GM12878 (cell line): ENCODE results near the gene PROB1. TPM values are rescaled to one million over a fixed set of nuclear protein-coding genes. Genes with fewer than 3 reads are reported as not detected.

Experiments
- ASH2L ChIP-seq: fragments of 300-600, 200-600 bp; sonication (generic); IDR thresholded peaks from 2 replicates; pipeline ENCODE4 v1.6.1; 2017; ENCODE audit warnings: low read depth, mild to moderate bottlenecking, borderline replicate concordance
- E2F4 ChIP-seq: IDR thresholded peaks from 2 replicates; pipeline ENCODE4 v1.6.1; 2012; ENCODE audit warnings: low read depth, low read length, improper control_type of control experiment
- JUND ChIP-seq: IDR thresholded peaks from 2 replicates; pipeline ENCODE4 v1.6.1; 2012; ENCODE audit warnings: low read depth, mild to moderate bottlenecking, low read length, improper control_type of control experiment, moderate library complexity
- NFIC ChIP-seq: IDR thresholded peaks from 2 replicates; pipeline ENCODE4 v1.6.1; 2012; ENCODE audit warnings: low read depth, mild to moderate bottlenecking, inconsistent platforms, low read length, moderate library complexity
- PRDM15 ChIP-seq: fragments of 450-650 bp; formaldehyde crosslinking; IDR thresholded peaks from 2 replicates; pipeline ENCODE4 v1.4.0; 2020; ENCODE audit warnings: mild to moderate bottlenecking, moderate library complexity
- RFX5 ChIP-seq: IDR thresholded peaks from 2 replicates; pipeline ENCODE4 v1.6.1; 2011; ENCODE audit warnings: low read depth, low read length, improper control_type of control experiment
- SMAD1 ChIP-seq: fragments of 450-650 bp; IDR thresholded peaks from 2 replicates; pipeline ENCODE4 v1.6.1; 2018; ENCODE audit warnings: mild to moderate bottlenecking, low read depth; ENCODE audit not compliant: partially characterized antibody
- SP1 ChIP-seq: IDR thresholded peaks from one replicate; pipeline ENCODE4 v1.6.1; 2011; ENCODE audit warnings: low read depth, low read length
- SPI1 ChIP-seq: IDR thresholded peaks from 2 replicates; pipeline ENCODE4 v1.6.1; 2011; ENCODE audit warnings: low read depth, mild to moderate bottlenecking, low read length, moderate library complexity, borderline replicate concordance; ENCODE audit not compliant: insufficient read depth
- SRF ChIP-seq, 2 experiments: IDR thresholded peaks; 2 replicates each; pipeline ENCODE4 v1.6.1; 2011; ENCODE audit warnings: low read depth in 2 of 2, low read length in 2 of 2, mild to moderate bottlenecking in 1 of 2, moderate library complexity in 1 of 2
- SUZ12 ChIP-seq: fragments of 200-600 bp; sonication (generic); IDR thresholded peaks from one replicate; pipeline ENCODE4 v1.6.1; 2018; ENCODE audit warnings: antibody characterized with exemption, mild to moderate bottlenecking; ENCODE audit not compliant: unreplicated experiment
- ZZZ3 ChIP-seq: IDR thresholded peaks from 2 replicates; pipeline ENCODE4 v1.6.1; 2011; ENCODE audit warnings: low read depth; ENCODE audit not compliant: control insufficient read depth, insufficient read length
- polyA plus RNA-seq, 11 experiments: library from polyadenylated mRNA; depleted of rRNA in 4 of 11; unstranded in 6 of 11; stranded (reverse) in 5 of 11; fragments of >200 nt; fragmentation: Nextera tagmentation in 4 of 11; fragmentation: Illumina TruSeq in 1 of 11; extraction: Ambion mirVana in 4 of 11; extraction: Trizol in 1 of 11; gene quantifications; 1 replicate in 1 of 11; 2 replicates in 10 of 11; pipeline versions ENCODE4 v1.2.1 to v1.2.3, GENCODE V29; 2011 to 2016; ENCODE audit warnings: inconsistent platforms in 2 of 11, missing spikeins in 2 of 11, low read depth in 1 of 11
- total RNA-seq, 4 experiments: library from RNA; depleted of rRNA in 3 of 4; stranded (reverse); fragments of >200 nt in 3 of 4; fragmentation: Illumina TruSeq in 1 of 4; extraction: Trizol in 1 of 4; gene quantifications; 2 replicates each; pipeline versions ENCODE4 v1.2.1 to v1.2.3, GENCODE V29; 2013 to 2021
- TF ChIP-seq, protein P1 (sequence below): fragments of 450-650 bp; IDR thresholded peaks from 2 replicates; pipeline ENCODE4 v1.6.1; 2017; ENCODE audit warnings: mild to moderate bottlenecking
- TF ChIP-seq, protein P2 (sequence below): fragments of 450-650 bp; IDR thresholded peaks from 2 replicates; pipeline ENCODE4 v1.6.1; 2017; ENCODE audit warnings: borderline replicate concordance
- TF ChIP-seq, protein P3 (sequence below): fragments of 450-650 bp; IDR thresholded peaks from 2 replicates; pipeline ENCODE4 v1.6.1; 2018; ENCODE audit warnings: borderline replicate concordance, mild to moderate bottlenecking; ENCODE audit not compliant: partially characterized antibody
- TF ChIP-seq, protein P4 (sequence below): fragments of 450-650 bp; IDR thresholded peaks from 2 replicates; pipeline ENCODE4 v1.6.1; 2017; ENCODE audit warnings: low read depth, mild to moderate bottlenecking, moderate library complexity

Gene PROB1
- total and polyA plus RNA-seq, 10 of the 15 experiments (the other 5 are each of a cell fraction or from before 2014, with no cell fraction given), result 0.14 to 8.1 (median 2.9) TPM

DNA sequence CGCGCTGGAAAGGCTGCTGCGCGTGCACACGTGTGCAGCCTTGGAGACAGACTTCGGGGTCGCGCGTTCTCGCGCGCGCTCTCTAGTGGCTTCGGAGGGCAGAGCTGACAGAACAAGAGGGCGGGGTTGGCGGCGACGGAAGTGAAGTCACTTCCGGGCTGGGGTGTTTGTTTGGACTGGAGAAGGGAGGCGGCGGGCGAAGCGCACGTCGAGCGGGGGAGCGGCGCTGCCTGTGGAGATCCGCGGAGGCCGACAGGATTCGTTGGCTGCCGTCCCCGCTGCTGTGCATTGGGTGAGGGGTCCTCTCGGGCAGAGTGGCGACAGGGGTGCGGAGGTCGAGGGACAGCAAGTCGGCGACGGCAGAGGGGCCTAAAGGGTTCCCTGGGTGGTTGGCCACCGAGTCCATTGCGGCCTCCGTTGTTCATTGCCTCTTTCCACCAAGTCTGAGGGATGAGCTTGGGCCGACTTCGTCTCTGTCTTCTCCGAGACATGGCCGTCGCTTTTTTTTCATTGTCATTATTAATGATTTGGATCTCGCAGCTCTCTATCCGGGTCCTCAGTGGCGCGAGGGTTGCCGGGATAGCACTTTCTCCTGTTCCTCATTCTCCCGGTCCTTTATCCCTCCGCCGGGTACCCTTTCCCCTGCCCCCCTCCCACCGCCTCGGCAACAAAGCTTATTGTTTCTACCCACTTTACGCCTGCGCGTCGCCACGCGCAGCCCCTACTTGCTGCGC lies 53.0 kb downstream of the PROB1 start, which contains the start of gene PAIP2 (continued):
- TF ChIP-seq PRDM15, result no peak
- TF ChIP-seq, protein P1, sequence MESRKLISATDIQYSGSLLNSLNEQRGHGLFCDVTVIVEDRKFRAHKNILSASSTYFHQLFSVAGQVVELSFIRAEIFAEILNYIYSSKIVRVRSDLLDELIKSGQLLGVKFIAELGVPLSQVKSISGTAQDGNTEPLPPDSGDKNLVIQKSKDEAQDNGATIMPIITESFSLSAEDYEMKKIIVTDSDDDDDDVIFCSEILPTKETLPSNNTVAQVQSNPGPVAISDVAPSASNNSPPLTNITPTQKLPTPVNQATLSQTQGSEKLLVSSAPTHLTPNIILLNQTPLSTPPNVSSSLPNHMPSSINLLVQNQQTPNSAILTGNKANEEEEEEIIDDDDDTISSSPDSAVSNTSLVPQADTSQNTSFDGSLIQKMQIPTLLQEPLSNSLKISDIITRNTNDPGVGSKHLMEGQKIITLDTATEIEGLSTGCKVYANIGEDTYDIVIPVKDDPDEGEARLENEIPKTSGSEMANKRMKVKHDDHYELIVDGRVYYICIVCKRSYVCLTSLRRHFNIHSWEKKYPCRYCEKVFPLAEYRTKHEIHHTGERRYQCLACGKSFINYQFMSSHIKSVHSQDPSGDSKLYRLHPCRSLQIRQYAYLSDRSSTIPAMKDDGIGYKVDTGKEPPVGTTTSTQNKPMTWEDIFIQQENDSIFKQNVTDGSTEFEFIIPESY, result no peak
- no peak for TF ChIP-seq SRF (IDR thresholded peaks at IDR 0.05; ENCODE audit: low read depth in 2 of 2, low read length in 2 of 2)
- peak; percentile 15 for TF ChIP-seq SMAD1
- TF ChIP-seq, protein P2, sequence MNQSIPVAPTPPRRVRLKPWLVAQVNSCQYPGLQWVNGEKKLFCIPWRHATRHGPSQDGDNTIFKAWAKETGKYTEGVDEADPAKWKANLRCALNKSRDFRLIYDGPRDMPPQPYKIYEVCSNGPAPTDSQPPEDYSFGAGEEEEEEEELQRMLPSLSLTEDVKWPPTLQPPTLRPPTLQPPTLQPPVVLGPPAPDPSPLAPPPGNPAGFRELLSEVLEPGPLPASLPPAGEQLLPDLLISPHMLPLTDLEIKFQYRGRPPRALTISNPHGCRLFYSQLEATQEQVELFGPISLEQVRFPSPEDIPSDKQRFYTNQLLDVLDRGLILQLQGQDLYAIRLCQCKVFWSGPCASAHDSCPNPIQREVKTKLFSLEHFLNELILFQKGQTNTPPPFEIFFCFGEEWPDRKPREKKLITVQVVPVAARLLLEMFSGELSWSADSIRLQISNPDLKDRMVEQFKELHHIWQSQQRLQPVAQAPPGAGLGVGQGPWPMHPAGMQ, result no peak
- TF ChIP-seq NFIC, result no peak
- TF ChIP-seq SPI1, result peak; percentile 46; the same call in 1 of the 2 replicates
- TF ChIP-seq, protein P3, sequence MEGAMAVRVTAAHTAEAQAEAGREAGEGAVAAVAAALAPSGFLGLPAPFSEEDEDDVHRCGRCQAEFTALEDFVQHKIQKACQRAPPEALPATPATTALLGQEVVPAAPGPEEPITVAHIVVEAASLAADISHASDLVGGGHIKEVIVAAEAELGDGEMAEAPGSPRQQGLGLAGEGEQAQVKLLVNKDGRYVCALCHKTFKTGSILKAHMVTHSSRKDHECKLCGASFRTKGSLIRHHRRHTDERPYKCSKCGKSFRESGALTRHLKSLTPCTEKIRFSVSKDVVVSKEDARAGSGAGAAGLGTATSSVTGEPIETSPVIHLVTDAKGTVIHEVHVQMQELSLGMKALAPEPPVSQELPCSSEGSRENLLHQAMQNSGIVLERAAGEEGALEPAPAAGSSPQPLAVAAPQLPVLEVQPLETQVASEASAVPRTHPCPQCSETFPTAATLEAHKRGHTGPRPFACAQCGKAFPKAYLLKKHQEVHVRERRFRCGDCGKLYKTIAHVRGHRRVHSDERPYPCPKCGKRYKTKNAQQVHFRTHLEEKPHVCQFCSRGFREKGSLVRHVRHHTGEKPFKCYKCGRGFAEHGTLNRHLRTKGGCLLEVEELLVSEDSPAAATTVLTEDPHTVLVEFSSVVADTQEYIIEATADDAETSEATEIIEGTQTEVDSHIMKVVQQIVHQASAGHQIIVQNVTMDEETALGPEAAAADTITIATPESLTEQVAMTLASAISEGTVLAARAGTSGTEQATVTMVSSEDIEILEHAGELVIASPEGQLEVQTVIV, result peak; percentile 32
- TF ChIP-seq JUND, result no peak
- TF ChIP-seq SP1, result peak; percentile 48
- TF ChIP-seq, protein P4, sequence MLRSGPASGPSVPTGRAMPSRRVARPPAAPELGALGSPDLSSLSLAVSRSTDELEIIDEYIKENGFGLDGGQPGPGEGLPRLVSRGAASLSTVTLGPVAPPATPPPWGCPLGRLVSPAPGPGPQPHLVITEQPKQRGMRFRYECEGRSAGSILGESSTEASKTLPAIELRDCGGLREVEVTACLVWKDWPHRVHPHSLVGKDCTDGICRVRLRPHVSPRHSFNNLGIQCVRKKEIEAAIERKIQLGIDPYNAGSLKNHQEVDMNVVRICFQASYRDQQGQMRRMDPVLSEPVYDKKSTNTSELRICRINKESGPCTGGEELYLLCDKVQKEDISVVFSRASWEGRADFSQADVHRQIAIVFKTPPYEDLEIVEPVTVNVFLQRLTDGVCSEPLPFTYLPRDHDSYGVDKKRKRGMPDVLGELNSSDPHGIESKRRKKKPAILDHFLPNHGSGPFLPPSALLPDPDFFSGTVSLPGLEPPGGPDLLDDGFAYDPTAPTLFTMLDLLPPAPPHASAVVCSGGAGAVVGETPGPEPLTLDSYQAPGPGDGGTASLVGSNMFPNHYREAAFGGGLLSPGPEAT, result 0 out of 2 replicates have a peak, but pooled peaks have one; percentile 52
- no peak for TF ChIP-seq ASH2L
- TF ChIP-seq RFX5, result 0 out of 2 replicates have a peak, but pooled peaks have one; percentile 29
- no peak for TF ChIP-seq ZZZ3
- no peak for TF ChIP-seq E2F4
- no peak for TF ChIP-seq SUZ12
